ENCODE results near the gene SLAMF8.

Gene SLAMF8

DNA sequence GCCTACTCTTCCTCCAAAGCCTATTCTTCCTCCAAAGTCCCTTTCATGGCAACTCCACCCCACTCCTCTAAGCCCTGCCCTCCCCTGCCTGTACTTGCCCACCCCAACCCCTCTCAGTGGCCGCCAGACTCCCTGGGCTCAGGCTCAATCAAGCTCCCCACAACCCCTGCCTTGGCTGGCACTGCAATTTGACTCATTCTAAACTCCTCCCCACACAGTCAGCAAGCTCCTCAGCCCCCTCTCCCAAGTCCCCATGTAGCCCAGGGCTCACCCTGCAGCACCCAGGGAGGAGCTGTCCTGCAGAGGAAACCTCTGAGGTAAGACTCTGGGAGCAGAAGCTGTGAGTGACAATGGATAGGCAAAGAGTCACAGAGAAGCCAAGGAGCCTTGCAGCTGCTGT is 39.4 kb downstream of the SLAMF8 start:
- H3K4me3 ChIP-seq (ENCODE audit: low read depth, low read length): no peak overlapping the region
- DNase-seq (ENCODE audit: low read depth): no peak

DNA sequence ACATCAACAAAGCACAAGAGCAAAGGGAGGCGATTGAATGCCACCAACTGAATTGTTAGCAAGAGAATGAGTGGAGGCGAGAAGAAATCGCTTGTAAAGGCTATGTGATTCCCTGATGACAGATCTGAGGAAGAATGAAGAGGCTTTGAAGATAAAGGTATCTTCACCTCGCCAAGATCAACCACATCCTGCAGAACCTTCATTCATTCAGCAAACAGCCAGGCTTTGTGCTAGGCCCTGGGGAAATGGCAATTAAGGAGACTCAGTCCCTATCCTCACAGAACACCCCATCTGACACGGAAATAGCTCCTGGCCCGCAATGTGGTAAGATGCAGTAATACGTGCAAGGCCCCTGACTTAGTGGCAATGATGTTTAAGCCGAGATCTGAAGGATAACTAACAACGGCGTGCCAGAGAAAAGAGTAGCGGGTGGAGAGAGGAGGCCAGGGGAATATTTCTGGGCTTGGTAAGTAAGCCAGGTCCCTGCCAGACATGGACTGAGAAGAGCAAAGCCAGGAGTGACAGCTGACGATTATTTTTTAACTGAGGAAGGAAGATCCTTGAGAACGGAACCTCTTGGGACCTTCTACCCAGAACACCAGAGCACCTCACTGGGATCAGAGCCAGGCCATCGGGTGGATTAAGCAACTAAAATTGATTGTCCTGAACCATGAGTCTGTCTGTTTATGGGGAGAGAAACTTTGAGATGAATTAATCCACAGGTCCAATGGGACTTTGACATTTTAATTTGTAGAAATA is 40.4 kb downstream of the SLAMF8 start:
- H3K4me3 ChIP-seq (ENCODE audit: low read depth, low read length): no peak overlapping the region
- DNase-seq (ENCODE audit: low read depth): no peak

DNA sequence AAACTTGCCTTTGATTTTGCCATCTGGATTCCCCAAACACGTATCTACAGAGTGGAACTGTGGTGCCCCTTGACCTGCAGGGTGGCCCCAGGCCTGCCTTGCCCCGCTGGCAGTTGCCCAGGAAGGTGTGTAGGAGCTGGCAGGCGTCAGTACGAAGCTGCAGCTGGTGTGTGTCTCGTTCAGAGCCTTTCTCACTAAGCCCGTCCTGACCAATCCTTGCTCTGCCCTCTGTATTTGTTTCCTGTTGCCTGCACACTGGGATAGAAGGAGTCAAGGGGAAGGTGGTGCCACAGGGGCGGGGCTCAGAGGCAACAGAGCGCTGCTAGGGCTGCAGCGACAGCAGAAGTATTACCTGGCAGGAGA is 41.0 kb downstream of the SLAMF8 start:
- no peak overlapping the region for H3K4me3 ChIP-seq (ENCODE audit: low read depth, low read length)
- DNase-seq (ENCODE audit: low read depth): no peak

DNA sequence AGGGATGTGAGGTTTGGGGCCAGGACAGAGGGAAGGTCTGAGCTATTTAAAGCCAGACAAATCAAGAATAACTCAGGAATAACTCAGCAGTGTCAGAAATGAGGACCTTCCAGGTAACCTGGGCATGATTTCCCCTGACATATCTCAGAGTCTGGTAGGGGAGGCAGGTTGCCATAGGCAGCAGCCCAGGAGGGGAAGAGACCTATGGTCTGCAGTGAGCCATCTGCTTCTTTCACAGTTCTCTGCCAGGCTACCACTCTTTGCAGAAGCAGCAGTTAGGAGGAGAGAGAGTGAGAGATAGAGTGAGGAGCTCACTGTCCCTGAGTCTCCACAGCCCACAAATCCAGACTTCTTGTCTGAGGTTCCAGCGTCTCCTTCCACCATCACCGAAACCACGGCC is 42.1 kb downstream of the SLAMF8 start:
- H3K4me3 ChIP-seq (ENCODE audit: low read depth, low read length): no peak overlapping the region
- no peak for DNase-seq (ENCODE audit: low read depth)

- H3K4me3 ChIP-seq (ENCODE audit: low read depth, low read length): no peak overlapping the region
- DNase-seq (ENCODE audit: low read depth): peak; percentile 52
These were observed 42.5 kb downstream of the SLAMF8 start for GRCh38 chr1:159869173-159869572.

- no peak for DNase-seq (ENCODE audit: low read depth)
- H3K4me3 ChIP-seq (ENCODE audit: low read depth, low read length): no peak overlapping the region
These were observed 42.9 kb downstream of the SLAMF8 start for GRCh38 chr1:159869607-159870006.

GRCh38 chr1:159870704-159871103 is 44.0 kb downstream of the SLAMF8 start:
- no peak overlapping the region for H3K4me3 ChIP-seq (ENCODE audit: low read depth, low read length)
- no peak for DNase-seq (ENCODE audit: low read depth)

DNA sequence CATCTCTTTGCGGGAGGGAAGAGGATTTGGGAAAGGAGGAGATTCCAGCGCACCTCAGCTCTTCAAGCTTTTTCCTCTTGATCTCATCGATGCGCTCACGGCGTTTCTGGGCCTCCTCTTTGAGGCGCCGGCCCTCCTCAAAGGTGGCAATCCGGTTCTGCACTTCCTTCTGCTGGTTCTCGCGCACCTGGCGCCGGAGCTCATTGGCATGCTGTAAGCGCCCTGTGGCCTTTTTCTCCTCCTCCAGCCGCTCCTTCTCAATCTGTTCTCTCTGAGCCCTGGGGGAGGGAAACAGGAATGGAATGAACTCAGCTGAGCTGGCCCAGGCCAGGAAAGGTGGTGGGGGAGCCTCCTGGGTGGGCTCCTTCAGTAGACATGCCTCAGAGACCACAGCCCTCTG is 46.2 kb downstream of the SLAMF8 start:
- no peak for DNase-seq (ENCODE audit: low read depth)
- H3K4me3 ChIP-seq (ENCODE audit: low read depth, low read length): no peak overlapping the region

DNA sequence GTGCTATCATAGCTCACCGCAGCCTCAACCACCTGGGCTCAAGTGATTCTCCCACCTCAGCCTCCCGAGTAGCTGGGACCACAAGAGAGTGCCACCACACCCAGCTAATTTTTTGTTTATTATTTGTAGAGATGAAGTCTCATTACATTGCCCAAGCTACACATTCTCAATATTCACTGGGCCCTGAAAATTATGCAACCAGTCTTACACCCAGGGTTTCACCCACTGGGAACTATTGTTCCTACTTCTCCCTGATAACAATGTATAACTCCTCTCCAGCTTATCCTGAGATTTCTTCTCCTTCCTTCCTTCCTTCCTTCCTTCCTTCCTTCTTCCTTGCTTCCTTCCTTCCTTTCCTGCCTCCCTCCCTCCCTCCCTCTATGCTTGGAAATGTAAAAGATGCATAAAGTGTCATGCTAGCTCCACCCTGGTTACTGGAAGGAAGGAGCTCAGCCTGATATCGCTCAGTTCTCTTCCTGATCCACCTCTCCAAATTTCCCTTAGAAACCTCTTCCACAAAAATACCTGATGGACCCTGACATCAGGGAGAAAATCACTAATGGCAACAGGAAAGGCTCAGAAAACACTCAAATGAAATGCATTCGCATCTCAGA is 47.0 kb downstream of the SLAMF8 start:
- DNase-seq (ENCODE audit: low read depth): no peak
- H3K4me3 ChIP-seq (ENCODE audit: low read depth, low read length): no peak overlapping the region

- no peak overlapping the region for H3K4me3 ChIP-seq (ENCODE audit: low read depth, low read length)
- no peak for DNase-seq (ENCODE audit: low read depth)
These were observed 51.2 kb downstream of the SLAMF8 start for GRCh38 chr1:159877695-159878444.

- DNase-seq (ENCODE audit: low read depth): no peak
- H3K4me3 ChIP-seq (ENCODE audit: low read depth, low read length): no peak overlapping the region
These were observed 52.5 kb downstream of the SLAMF8 start for GRCh38 chr1:159879136-159879535.

GRCh38 chr1:159879977-159880376 is 53.3 kb downstream of the SLAMF8 start:
- H3K4me3 ChIP-seq (ENCODE audit: low read depth, low read length): no peak overlapping the region
- DNase-seq (ENCODE audit: low read depth): peak; percentile 62

DNA sequence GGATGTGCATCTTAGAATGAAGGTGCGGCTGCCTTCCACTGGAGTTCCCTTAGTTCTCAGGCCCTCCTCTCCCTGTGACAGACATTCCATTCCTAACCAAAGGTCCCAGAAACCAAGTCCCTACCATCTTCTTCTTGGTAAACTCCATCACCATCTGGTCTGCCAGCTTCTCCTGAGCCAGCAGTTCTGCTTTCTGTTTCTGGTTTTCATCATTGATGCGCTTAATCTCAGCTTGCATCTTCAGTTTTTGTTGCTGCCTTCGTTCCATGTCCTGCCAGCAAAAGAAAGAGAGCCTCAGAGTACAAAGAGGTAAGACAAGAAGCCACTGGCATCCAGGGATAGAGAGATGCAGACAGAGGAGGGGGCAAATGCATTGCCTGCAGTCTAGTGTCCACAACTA is 53.8 kb downstream of the SLAMF8 start:
- DNase-seq (ENCODE audit: low read depth): no peak
- no peak overlapping the region for H3K4me3 ChIP-seq (ENCODE audit: low read depth, low read length)

- H3K4me3 ChIP-seq (ENCODE audit: low read depth, low read length): no peak overlapping the region
- DNase-seq (ENCODE audit: low read depth): peak; percentile 98
These were observed 55.2 kb downstream of the SLAMF8 start for GRCh38 chr1:159881622-159882526.

- H3K4me3 ChIP-seq (ENCODE audit: low read depth, low read length): no peak overlapping the region
- DNase-seq (ENCODE audit: low read depth): no peak
These were observed 55.8 kb downstream of the SLAMF8 start for GRCh38 chr1:159882527-159882862.

GRCh38 chr1:159883134-159883533 is 56.5 kb downstream of the SLAMF8 start:
- H3K4me3 ChIP-seq (ENCODE audit: low read depth, low read length): no peak overlapping the region
- no peak for DNase-seq (ENCODE audit: low read depth)

DNA sequence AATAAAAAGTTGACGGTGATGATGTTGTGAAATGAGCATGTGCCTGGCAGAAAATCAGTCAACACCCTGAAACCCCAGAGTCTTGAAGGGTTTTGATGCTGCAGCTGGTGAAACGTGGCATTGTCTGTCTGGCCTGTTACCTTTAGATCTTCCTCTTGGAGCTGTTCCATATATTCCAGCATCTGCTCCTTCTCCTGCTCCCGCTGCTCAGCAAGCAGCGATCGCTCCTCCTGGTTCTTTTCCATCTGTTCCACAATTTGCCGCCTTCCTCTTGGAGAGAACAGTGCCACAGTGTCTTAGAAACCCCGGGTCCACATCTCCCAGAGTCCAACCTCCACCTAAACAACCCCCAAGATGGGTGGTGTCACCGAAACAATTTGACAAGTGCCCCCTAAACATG is 57.6 kb downstream of the SLAMF8 start:
- H3K4me3 ChIP-seq (ENCODE audit: low read depth, low read length): no peak overlapping the region
- no peak for DNase-seq (ENCODE audit: low read depth)
